ENCODE measurements around the gene TTC34. TPM values are rescaled to one million over a fixed set of nuclear protein-coding genes. Genes with fewer than 3 reads are reported as not detected.

The TTC34 gene
- total RNA-seq, 4 donors from 2014 or later, result 0.84 to 1.2 (median 1.0) TPM

DNA sequence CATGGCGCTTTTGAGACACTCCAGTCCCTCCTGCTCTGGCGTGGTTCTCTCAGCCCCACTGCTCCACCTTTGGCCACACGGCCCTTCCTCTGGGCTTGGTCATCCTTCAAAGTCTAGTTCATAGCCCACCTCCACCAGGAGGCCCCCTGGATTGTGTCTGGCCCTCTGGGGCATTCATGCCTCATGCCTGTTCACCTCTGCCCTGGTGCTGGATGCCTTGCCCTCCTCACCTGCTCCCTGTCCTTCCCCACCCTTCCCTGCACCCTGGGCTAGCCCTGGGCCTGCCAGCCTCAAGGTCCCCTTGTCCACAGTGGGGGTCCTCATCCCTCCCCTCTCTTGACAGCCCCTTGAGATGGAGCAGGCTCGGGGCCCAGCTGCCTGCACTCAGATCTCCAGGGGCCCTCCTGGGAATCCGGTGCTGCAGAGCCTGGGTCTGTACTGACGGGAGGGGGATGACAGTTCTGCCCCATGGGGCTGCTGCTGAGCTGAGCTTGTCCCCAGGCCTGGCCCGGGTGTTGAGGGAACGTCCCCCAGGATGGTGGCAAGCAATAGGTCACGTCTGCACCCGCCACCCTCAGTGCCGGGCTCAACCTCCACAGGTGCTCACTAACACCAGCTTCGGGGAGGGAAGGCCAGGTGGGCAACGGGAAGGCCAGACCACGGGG lies 196.5 kb downstream of the TTC34 start:
- H3K4me3 ChIP-seq, result no peak overlapping the region
- 76 to 85% methylated on average over 8 to 12 of the region's 14 CpGs for WGBS, 2 donors
- H3K27me3 ChIP-seq, result peaks cover 0 to 6% of the 10 kb centered on the region in 2 donors
- peaks cover 0 to 19% (median 0%) of the 10 kb centered on the region in 4 donors for H3K9me3 ChIP-seq
- no peak overlapping the region for H3K27ac ChIP-seq
- peak in 1 of 2 donors; percentile 11 for DNase-seq (ENCODE audit: low spot score in 2 of 2)
- peaks cover 0 to 9% (median 0%) of the 10 kb centered on the region in 4 donors for H3K4me1 ChIP-seq
- no peaks in the 10 kb centered on the region for H3K36me3 ChIP-seq
- TF ChIP-seq EP300 (IDR thresholded peaks at IDR 0.05), result no peak
- TF ChIP-seq, protein P1, sequence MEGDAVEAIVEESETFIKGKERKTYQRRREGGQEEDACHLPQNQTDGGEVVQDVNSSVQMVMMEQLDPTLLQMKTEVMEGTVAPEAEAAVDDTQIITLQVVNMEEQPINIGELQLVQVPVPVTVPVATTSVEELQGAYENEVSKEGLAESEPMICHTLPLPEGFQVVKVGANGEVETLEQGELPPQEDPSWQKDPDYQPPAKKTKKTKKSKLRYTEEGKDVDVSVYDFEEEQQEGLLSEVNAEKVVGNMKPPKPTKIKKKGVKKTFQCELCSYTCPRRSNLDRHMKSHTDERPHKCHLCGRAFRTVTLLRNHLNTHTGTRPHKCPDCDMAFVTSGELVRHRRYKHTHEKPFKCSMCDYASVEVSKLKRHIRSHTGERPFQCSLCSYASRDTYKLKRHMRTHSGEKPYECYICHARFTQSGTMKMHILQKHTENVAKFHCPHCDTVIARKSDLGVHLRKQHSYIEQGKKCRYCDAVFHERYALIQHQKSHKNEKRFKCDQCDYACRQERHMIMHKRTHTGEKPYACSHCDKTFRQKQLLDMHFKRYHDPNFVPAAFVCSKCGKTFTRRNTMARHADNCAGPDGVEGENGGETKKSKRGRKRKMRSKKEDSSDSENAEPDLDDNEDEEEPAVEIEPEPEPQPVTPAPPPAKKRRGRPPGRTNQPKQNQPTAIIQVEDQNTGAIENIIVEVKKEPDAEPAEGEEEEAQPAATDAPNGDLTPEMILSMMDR (IDR thresholded peaks at IDR 0.05), result no peak
- no peak for TF ChIP-seq POLR2A (IDR thresholded peaks at IDR 0.05)

DNA sequence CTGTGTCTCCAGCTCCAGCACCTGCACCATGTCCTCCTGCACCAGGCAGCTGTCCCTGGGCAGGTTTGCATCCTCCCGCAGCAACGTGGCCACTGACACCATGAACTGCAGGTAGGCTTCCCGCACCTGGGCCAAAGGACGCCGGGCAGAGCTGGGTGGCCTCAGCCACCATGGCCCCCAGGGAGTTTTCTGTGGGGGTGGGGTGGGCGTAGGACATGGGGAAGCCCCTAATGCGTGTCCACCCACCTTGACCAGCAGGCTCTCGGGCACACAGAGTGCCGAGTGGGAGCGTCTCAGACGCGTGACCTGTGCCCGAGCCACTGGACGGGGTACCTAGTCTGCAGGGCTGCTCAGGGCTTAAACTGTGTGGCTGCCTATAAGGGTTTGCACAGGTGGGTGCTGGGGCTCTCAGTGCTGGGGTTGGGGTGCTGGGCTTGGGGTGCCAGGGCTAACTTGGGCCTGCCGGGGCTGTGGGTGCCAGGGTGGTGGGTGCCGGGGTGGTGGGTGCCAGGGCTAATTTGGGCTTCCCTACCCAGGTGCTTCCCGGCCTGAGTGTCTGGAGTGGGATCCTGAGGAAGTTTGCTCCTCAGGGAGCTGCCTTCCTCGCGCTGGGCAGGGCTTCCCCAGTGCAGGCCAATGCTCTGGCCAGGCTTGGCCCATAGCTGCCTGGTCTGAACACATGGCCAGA lies 197.2 kb downstream of the TTC34 start:
- no peak overlapping the region for H3K27ac ChIP-seq
- H3K4me1 ChIP-seq, result peaks cover 0 to 9% (median 0%) of the 10 kb centered on the region in 4 donors
- WGBS, 2 donors, result 72 to 100% methylated on average over 5 to 6 of the region's 19 CpGs
- no peak overlapping the region for H3K4me3 ChIP-seq
- peaks cover 0 to 6% of the 10 kb centered on the region in 2 donors for H3K27me3 ChIP-seq
- H3K9me3 ChIP-seq, result peaks cover 0 to 26% (median 0%) of the 10 kb centered on the region in 4 donors
- peak in 1 of 2 donors; percentile 8 for DNase-seq (ENCODE audit: low spot score in 2 of 2)
- no peaks in the 10 kb centered on the region for H3K36me3 ChIP-seq
- TF ChIP-seq, protein P1 (IDR thresholded peaks at IDR 0.05), result no peak
- TF ChIP-seq EP300 (IDR thresholded peaks at IDR 0.05) (no peak), POLR2A (IDR thresholded peaks at IDR 0.05) (no peak)

DNA sequence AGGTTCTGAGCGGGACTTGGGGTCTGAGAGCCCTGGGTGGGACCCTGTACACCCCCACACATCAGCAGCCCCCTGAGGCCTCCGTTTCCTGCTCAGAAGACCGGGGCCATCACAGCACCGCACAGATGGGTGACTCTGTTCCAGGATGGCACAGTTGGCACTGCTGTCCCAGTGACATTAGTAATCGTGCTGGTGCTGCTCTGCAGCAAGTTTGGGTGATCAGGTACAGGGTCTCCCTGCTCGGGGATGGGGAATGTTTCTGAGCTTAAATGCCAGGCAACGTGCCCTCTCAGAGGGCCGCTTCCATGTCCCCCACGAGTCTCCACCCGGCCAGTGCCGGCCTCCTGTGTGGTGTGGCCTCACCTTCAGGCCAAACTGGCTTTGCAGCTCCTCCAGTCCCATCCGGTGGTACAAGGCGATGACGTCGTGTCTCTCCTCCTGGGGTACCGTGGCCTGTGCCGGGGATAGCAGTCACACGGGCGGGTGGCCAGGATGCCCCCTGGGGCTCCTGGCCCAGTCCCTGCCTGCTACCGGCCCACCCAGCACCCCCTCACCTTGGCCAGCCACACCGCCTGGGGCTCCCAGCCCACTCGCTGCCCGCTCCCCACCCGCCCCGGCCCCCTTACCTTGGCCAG lies 197.9 kb downstream of the TTC34 start:
- DNase-seq (ENCODE audit: low spot score in 2 of 2), result peak in 1 of 2 donors; percentile 7
- no peaks in the 10 kb centered on the region for H3K36me3 ChIP-seq
- WGBS, 2 donors, result 79 to 85% methylated on average over 19 of the region's 25 CpGs
- peaks cover 0 to 9% (median 0%) of the 10 kb centered on the region in 4 donors for H3K4me1 ChIP-seq
- TF ChIP-seq POLR2A (IDR thresholded peaks at IDR 0.05), result no peak
- no peak for TF ChIP-seq EP300 (IDR thresholded peaks at IDR 0.05)
- TF ChIP-seq, protein P1 (IDR thresholded peaks at IDR 0.05), result no peak
- H3K9me3 ChIP-seq, result peaks cover 0 to 32% (median 3%) of the 10 kb centered on the region in 4 donors
- no peak overlapping the region for H3K27ac ChIP-seq
- H3K27me3 ChIP-seq, result peaks cover 0 to 6% of the 10 kb centered on the region in 2 donors
- H3K4me3 ChIP-seq, result no peak overlapping the region

DNA sequence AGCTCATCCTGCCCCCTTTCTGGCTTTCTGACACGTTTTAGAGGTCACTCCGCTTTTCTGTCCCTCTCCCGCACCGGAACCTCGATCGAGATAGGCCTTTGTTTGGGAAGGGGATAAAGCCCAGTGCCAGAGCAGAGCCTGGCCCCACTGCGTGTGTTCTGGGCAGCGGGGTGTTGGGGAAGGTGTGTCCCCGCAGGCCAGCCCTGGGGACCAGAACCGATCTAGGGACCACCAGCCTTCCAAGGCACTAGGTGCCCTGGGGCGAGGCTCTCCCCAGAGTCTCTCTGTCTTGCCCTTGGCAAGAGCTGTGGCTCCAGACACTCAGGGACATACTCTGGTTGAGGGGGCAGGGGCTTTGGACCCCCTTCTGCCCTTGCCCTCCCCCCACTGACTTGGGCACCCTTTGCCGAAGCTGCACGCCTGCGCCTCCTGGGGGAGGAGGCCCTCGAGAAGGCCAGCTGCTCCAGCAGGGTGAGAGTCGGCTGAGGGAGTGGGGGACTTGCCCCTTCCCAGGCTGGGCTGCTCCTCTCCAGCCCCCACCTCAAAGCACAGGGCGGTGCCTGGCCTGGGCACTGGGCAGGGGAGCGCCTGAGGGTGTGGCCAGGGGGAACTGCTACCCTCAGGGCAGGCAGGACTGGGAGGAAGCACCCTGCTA lies 198.5 kb downstream of the TTC34 start:
- Histone ChIP-seq H3K4me1 (peaks cover 0 to 9% (median 0%) of the 10 kb centered on the region in 4 donors), H3K4me3 (no peak overlapping the region), H3K27ac (no peak overlapping the region), H3K36me3 (no peaks in the 10 kb centered on the region), H3K9me3 (peaks cover 0 to 39% (median 3%) of the 10 kb centered on the region in 4 donors), H3K27me3 (peaks cover 0 to 6% of the 10 kb centered on the region in 2 donors)
- DNase-seq (ENCODE audit: low spot score in 2 of 2), result peak in 1 of 2 donors; percentile 6
- 77 to 84% methylated on average over 11 to 12 of the region's 18 CpGs for WGBS, 2 donors
- TF ChIP-seq, protein P1 (IDR thresholded peaks at IDR 0.05), result no peak
- no peak for TF ChIP-seq EP300 (IDR thresholded peaks at IDR 0.05)
